NCI-H226 (cell line): ENCODE measurements around the gene MYO15A.
"Not testable (repeated sequence)": the region's sequence is repeated elsewhere in the genome, so short reads cannot be mapped to it uniquely, and the experiment has no call there.

ENCODE experiments used
- DNase-seq: peaks from one replicate; pipeline ENCODE4 v3.0.0-alpha.2; 2015

The MYO15A gene

GRCh38 chr17:18187821-18188761 is 79.5 kb downstream of the MYO15A start:
- no peak for DNase-seq

- no peak for DNase-seq
Observed at GRCh38 chr17:18190628-18191235, 82.2 kb downstream of the MYO15A start.

GRCh38 chr17:18191236-18191667 is 82.7 kb downstream of the MYO15A start:
- DNase-seq = no peak

DNA sequence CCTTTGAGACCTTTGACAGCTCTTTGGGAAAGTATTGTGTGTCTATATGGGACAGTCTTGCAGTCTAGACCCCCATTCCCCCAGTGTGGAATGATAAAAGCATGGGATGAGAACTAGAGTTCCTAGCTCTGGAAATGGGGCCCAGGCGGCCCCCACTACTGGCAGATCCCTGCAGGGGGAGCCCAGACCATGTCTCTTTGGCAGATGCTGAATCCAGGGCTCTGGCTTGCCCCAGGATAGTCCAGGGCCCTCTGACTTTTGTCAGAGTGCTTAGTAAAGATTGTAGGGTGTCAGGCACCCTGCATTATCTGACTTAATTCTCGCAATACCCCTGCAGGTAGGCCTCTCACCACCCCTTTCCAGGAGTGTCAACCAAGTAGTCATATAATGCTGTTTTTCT is 83.4 kb downstream of the MYO15A start:
- no peak for DNase-seq

GRCh38 chr17:18194394-18194793 is 85.8 kb downstream of the MYO15A start:
- DNase-seq = no peak

DNA sequence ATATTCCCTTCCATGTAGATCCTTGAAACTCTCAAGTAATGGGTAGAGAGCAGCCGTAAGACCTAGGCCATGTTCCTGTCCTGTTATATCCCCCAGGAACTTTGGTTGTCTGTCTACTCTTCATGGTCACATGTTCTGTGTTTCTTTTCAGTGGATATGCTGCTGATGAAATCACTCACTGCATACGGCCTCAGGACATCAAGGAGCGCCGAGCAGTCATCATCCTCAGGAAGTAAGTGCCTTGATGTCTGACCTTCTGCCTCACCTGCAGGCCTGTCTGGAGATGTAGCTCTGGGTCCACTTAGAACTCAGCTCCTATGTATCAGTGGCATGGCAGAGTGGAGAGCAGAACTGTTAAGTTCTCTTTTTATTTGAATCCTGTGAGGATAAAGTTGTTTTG is 86.2 kb downstream of the MYO15A start:
- DNase-seq = no peak

DNA sequence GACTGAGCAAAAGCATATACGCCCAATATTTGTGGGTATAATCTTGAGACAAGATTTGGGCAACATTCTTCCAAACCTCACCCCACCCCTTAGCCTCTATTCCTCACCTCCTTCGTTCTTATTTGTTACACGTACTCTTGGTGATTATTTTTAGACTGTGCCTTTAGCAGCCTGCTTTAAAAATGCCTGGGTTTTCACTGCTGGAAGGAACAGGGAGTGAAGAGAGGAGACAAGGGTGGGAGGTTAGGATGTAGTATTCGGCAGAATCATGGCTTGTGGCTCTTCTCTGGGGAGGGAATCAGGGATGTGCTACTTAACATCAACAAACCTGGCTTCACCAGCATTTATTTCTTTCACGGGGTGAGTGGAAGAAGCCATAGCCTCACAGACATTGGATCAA is 86.7 kb downstream of the MYO15A start:
- no peak for DNase-seq

- no peak for DNase-seq
Observed at GRCh38 chr17:18197535-18198194, 89.1 kb downstream of the MYO15A start.

GRCh38 chr17:18198530-18198929 is 90.0 kb downstream of the MYO15A start:
- no peak for DNase-seq

GRCh38 chr17:18201108-18201507 is 92.6 kb downstream of the MYO15A start:
- no peak for DNase-seq

DNA sequence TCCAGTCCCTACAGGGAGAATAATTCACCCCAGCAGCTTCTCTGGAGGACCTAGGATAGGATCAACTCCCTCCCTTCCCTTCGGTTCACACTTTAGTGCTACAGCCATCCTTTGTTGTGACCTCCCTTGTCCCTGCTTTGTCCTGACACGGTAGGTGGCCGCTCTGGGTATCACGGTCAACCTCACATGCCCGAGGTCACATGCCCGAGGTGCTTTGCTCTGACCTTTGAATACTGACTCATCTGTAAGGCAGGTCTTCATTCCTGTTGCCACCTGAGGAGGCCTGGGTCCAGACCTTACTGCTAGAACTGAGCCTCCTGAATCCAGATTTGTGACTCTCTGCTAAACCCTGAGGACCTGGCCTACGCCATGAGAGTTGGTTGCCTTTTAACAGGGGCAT is 94.8 kb downstream of the MYO15A start:
- DNase-seq = no peak

DNA sequence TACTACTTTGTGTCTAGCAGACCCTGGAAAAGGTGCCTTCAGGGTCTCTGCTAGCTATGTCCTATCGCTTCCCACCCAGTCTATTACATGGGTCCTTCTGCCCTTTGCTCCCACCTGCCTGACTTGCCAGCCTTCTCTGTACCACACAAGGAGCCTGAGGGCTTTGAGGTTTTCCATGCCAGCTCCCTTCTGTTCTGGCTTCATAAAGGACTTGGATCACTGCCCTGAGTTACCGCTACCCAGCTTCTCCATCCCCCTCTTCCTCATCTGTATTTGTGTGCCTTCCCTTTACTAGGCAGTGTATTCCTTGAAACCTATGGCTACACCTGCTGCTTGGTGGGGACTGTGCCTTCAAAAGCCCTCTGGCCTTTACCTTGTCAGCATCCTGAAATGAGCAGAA is 97.3 kb downstream of the MYO15A start:
- DNase-seq = no peak

- DNase-seq = no peak
Observed at GRCh38 chr17:18206962-18207361, 98.4 kb downstream of the MYO15A start.

GRCh38 chr17:18208092-18208491 is 99.5 kb downstream of the MYO15A start:
- no peak for DNase-seq

- no peak for DNase-seq
Observed at GRCh38 chr17:18213666-18214270, 105.2 kb downstream of the MYO15A start.

- DNase-seq = not testable (repeated sequence)
Observed at GRCh38 chr17:18216906-18217305, 108.3 kb downstream of the MYO15A start.

DNA sequence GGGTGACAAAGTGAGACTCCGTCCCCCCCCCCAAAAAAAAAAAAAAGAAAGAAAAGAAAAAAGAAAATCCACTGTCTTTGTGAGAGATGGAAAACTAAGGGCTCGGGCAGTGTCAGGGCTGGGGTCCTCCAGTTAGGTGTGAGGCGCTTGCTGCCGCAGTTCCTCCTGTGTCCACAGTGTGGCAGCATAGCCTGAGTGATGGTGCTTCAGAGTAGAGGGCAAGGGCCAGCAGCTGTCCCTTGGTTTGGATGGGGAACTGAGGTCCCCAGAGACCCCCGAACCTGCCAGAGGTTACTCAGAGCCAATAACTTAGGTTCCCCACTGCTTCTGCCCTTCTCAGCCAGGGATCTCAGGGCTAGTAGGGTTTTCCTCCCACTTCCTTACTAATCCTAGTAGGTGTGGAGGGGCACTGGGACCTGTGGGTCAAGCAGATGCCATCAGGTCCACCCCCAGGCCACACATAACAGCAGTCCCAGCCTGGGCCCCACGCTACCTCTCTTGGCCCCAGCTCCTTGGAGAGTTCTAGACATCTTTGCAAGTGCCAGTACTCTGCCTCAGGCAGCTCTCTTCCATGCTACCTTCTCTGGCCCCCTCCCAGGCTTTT is 109.0 kb downstream of the MYO15A start:
- peak; percentile 56 for DNase-seq

- peak; percentile 77 for DNase-seq
Observed at GRCh38 chr17:18218756-18219415, 110.3 kb downstream of the MYO15A start.

GRCh38 chr17:18224053-18224386 is 115.5 kb downstream of the MYO15A start:
- no peak for DNase-seq

DNA sequence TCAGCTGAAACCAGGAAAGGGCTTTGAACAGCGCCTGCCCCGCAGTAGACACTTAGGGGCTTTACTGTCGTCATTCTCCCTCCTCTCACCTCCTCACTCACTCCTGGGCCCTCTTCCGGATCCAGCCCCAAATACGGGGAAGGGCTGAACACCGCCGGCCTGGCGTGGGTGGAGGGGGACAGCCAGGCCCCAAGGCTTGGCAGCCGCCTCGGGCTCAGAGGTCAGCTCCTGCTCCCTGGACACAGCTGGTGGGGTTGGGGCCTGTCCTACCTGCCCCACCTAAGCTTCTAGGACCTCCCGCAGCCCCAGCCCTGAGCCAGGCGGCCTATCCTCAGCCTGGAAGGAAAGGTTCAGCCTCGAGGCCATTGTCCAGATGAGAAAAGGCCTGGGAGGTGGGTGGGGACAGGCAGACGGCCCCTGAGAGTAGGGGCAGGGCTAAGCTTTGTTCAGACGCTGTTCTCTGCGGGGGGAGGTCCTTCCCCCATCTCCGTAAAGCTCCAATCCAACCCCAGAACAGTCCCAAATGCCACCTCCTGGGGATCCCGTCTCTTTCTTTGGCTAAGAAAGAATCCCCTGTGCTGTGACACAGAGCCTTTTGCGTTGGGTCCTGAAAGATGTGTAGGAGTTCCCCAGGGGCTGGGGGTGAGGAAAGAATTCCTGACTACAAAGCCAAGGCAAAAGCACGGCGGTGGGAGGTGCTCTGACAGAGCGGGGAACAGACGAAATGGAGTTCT is 116.0 kb downstream of the MYO15A start:
- no peak for DNase-seq

DNA sequence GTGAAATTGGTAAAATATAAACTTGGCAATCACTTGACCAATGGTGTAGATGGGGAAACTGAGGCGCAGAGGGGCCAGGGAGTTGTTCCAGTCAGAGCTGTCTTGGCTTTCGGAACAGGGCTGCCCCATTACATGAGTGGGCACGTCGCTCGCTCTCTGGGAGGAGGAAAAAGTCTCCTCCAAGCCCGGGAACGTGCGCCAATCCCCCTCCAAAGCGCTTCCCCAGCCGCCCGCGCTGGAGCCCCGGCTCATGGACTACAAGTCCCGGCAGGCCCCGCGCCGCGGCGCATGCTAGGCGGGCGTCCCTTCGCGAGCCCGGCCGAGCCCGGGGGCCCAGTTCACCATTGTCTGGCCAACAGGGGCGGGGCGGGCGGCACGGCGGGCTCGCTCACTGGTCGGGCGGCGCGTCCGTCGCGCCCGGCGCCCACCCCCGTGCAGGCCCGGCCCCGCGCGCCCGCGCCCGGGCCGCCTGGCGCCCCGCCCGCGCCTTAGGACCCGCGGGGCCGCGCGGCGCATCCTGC is 116.6 kb downstream of the MYO15A start, which contains the start of gene LLGL1:
LLGL1 (plus strand) TSS at position 515 of the 521 bp plus-strand sequence. CDS start 48 bp downstream, outside the sequence.
- DNase-seq = peak; percentile 92
